Neural cell (in vitro differentiated cells): Measurements from ENCODE around the gene DYNLT2.

ENCODE experiments used
- CTCF ChIP-seq: fragments of 450-650 bp; IDR thresholded peaks from 2 replicates; pipeline ENCODE4 v1.5.1; 2014; ENCODE audit warnings: antibody characterized with exemption, mild to moderate bottlenecking, moderate library complexity; ENCODE audit not compliant: poor library complexity, severe bottlenecking
- RAD21 ChIP-seq: fragments of 450-650 bp; conservative IDR thresholded peaks from 2 replicates; pipeline ENCODE4 v1.6.1; 2014; ENCODE audit warnings: antibody characterized with exemption, mild to moderate bottlenecking, moderate library complexity

- TF ChIP-seq CTCF (no peak), RAD21 (no peak)
These were observed 47.5 kb upstream of the DYNLT2 start for GRCh38 chr6:169798764-169799473.
